Fibroblast of skin of right biceps (primary cell): ENCODE results near the gene MTAP.

Source experiments
- DNase-seq: peaks from one replicate; pipeline ENCODE4 v3.0.0-alpha.2; 2013

The MTAP gene

DNA sequence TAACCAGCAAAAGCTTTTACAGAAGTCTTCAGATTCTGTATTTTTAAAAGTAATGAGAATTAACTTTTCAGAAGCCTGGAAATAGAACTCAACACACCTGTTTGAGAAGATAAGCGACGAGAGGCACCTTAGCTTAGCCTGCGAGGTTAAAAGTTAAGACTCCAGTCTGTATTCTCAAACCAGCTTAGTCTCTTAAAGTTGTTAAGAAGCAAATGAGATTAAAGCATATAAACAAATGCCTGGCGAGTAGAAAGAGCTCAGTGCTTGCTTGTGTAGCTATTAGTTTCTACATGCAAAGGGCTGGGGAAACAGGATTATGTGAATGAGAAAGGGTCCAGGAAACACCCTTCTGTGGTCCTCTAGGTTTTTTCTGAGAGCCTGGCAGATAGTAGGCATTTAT, 51.7 kb downstream of the MTAP start:
- no peak for DNase-seq

DNA sequence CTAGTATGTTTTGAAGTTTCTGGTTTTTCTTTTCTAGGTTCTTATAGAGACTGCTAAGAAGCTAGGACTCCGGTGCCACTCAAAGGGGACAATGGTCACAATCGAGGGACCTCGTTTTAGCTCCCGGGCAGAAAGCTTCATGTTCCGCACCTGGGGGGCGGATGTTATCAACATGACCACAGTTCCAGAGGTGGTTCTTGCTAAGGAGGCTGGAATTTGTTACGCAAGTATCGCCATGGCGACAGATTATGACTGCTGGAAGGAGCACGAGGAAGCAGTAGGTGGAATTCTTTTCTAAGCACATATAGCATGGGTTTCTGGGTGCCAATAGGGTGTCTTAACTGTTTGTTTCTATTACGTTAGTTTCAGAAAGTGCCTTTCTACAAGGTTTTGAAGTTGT, 52.2 kb downstream of the MTAP start:
- DNase-seq, result peak; percentile 53

- DNase-seq, result peak; percentile 48
These were observed 54.1 kb downstream of the MTAP start for GRCh38 chr9:21856301-21857094.

- DNase-seq, result no peak
These were observed 60.4 kb downstream of the MTAP start for GRCh38 chr9:21862871-21863270.

GRCh38 chr9:21864505-21864904, 62.1 kb downstream of the MTAP start:
- DNase-seq, result no peak

- DNase-seq, result no peak
These were observed 63.9 kb downstream of the MTAP start for GRCh38 chr9:21866302-21866701.

DNA sequence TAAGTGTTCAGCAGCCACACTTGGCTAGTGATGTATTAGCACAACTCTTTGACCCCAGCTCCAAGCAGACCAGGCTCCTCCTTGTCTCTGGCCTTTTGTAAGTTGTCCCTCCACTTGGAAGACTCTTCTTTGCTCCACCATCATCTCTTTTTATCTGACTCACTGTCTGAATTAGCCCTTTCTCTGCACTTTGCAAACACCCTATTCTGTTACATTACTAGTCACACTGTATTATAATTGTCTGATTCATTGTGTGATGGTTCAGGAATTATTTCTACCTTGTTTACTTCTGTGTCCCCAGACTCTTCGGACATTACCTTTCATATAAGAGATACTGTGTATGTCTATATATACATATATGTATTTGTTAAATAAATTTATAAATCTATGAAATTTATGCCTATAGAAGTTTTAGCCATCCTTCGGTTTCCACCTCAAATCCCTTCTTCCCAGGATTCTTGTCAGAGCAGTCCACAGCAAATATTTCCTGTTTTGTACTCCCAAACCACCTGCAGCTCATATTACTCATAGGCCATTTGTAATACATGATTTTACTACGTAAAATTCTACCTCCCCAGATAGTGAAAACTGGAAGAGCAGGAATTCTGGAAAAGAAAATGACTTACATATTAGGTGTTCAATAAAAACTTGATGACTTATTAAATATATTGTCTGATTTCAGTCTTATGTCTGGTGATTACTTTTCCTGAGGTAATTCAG, 69.0 kb downstream of the MTAP start:
- DNase-seq, result no peak

DNA sequence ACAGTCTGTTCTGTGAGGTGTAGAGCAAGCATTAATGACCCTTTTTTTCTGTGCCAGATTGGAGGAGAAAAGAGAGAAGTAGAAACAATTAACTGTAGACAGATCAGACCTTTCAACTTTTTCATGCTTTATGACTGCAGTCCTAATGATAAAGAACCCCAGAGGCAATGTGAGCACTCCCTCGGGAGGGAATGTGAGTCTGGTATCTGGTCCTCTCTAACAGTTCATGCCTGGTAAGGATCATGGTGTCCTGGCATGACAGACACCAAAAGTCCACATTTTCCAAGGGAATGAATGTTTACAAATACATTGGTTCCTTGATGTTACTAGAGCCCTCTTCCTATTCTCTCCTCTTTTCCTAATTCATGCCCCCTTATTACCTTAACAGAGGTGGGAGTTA, 70.3 kb downstream of the MTAP start:
- no peak for DNase-seq

DNA sequence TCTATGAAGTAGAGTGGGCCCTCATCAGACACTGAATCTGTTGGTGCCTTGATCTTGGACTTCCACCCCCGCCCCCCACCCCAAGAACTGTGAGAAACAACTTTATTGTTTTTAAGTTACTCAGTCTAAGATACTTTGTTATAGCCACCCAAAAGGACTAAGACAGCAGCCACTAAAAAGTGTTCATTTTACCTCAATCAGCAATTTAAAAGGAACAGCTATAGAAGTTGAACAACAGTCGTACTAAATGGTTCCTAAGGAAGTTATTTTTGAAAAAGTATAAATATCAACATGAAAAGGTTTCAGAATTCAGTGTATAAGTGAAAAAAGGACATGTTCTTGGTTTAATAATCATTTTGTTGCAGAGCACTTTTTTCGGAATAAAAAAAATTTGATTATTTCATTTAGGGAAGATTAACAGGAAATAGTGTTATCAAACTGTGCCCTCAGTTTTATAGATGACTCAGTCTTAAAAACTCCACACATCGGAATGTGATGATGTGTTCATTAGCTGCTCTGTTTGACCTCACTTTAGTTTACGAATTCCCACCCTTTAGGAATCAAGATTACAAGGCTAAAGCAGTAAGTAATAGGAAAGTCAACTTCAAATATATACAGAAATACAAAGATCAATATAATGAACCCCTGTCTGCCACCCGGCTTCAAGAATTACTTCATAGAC, 71.2 kb downstream of the MTAP start:
- peak; percentile 74 for DNase-seq

DNA sequence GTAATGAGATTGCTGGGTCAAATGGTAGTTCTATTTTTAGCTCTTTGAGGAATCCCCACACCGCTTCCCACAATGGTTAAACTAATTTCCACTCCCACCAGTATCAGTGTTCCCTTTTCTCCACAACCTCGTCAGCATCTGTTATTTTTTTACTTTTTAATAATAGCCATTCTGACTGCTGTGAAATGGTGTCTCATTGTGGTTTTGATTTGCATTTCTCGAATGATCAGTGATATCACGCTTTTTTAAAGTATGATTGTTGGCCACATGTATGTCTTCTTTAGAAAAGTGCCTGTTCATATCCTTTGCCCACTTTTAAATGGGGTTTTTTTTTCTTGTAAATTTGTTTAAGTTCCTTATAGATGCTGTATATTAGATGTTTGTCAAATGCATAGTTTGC, 73.5 kb downstream of the MTAP start:
- no peak for DNase-seq

GRCh38 chr9:21883642-21884041, 81.2 kb downstream of the MTAP start:
- DNase-seq, result no peak

- DNase-seq, result no peak
These were observed 87.2 kb downstream of the MTAP start for GRCh38 chr9:21889673-21890072.

- no peak for DNase-seq
These were observed 88.3 kb downstream of the MTAP start for GRCh38 chr9:21890696-21891095.

GRCh38 chr9:21901546-21901945, 99.1 kb downstream of the MTAP start:
- DNase-seq, result no peak

DNA sequence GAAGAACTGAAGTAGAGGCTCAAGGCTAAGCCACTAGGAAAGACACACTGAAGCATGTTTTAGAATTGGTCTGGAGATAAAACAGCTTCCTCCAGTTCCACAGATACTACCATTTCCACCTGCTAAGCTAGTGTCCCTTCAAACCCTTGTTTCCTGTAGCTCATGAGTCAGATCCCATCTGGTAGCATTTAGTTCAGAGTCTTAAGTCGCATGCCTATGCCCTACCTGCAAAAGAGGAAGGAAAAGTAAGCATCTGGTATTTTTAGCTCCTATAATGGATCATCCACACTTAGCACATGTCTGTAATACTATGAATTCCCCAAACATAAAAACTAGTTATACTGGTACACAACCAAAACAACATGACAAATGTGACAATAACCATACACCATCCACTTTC, 99.7 kb downstream of the MTAP start:
- no peak for DNase-seq

DNA sequence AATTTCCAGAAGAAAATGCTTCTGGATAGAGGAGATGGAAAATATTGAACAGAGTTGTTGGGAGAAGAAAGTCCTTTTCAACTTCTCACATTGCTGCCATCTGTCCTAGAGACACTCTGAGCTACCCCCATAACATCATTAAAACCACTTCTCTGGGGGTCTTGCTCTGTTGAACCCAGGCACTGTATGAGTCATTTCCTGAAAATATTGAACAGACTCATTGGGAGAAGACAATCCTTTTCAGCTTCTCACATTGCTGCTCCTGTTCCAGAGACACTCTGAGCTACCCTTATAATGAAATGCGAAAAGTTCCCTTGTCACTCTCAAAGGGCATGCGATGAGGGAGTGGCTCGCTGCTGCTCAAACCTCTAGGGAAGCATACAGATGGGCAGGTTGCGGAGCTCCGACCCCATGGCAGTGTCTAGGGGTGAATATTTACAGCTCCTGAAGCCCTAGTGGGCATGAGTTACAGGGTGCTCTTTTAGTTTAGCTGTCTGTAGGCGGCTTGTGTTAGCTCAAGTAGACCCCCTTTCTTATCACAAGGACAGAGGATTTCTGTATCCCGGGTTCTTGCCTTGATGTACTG, 101.0 kb downstream of the MTAP start:
- peak; percentile 31 for DNase-seq

DNA sequence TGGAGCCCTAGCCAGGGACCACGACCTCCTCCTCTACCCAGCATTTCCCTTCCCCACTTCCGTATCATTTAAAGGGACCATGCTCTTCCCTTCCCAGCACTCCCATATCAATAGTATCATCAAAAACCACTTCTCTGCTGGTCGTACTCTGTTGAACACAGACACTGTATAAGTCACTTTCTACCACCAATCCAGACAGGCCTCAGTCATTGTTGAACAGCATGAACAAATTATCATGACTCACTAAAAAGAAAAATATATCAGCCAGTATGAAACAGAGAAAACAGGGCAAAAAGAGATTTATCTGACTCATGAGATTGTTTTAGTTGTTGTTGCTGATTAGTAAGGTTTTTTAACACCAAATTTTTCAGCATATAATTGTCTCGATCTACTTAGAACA, 101.9 kb downstream of the MTAP start:
- peak; percentile 79 for DNase-seq

- peak; percentile 47 for DNase-seq
These were observed 102.3 kb downstream of the MTAP start for GRCh38 chr9:21904776-21905175.

DNA sequence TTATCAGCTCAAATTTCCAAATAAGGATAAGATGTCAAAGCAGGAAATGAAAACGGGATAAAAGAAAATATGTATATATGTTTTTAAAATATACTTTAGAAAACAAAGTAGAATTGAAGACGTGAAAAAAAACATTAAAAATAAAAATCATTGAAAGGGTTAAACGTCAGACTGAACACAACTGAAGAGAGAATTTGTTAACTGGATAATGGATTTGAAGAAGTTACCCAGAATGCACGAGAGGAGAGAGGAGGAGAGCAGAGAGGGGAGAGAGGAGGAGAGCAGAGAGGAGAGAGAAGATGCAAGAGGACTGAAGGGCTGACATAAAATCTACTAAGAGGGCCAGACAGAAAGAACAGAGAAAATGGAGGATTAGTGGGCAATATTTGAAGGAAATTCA, 103.8 kb downstream of the MTAP start:
- no peak for DNase-seq

DNA sequence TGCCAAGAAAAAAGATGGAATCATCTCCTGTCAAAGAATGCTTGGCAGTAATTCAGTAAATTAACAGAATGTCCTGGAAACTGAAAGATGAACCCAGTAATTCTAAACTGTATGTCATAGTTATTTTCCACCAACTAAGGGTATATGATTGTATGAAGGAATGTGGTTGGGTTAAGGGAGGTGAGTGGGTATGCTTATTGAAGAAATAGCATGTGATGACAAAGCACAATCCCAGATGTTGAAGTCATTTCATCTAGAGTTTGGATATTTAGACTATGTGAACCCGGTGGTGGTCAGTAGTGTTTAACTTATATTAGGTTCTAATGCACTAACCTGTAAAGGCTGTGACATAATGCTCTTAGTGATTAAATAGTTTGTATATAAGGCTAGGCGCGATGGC, 104.4 kb downstream of the MTAP start:
- peak; percentile 51 for DNase-seq

GRCh38 chr9:21919377-21920362, 117.2 kb downstream of the MTAP start:
- peak; percentile 74 for DNase-seq

- no peak for DNase-seq
These were observed 121.3 kb downstream of the MTAP start for GRCh38 chr9:21923694-21924093.
